Measurements from ENCODE around the gene ACACA.

GRCh38 chr17:37056622-37057021, 350.0 kb downstream of the ACACA start:
- TF ChIP-seq, protein P1, sequence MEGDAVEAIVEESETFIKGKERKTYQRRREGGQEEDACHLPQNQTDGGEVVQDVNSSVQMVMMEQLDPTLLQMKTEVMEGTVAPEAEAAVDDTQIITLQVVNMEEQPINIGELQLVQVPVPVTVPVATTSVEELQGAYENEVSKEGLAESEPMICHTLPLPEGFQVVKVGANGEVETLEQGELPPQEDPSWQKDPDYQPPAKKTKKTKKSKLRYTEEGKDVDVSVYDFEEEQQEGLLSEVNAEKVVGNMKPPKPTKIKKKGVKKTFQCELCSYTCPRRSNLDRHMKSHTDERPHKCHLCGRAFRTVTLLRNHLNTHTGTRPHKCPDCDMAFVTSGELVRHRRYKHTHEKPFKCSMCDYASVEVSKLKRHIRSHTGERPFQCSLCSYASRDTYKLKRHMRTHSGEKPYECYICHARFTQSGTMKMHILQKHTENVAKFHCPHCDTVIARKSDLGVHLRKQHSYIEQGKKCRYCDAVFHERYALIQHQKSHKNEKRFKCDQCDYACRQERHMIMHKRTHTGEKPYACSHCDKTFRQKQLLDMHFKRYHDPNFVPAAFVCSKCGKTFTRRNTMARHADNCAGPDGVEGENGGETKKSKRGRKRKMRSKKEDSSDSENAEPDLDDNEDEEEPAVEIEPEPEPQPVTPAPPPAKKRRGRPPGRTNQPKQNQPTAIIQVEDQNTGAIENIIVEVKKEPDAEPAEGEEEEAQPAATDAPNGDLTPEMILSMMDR (conservative IDR thresholded peaks at IDR 0.05 in 1 of 2, IDR thresholded peaks at IDR 0.05 in 1 of 2; ENCODE audit: low read depth in 1 of 2, low read length in 2 of 2) = no peak
- no peak for TF ChIP-seq EZH2 (IDR thresholded peaks at IDR 0.05; ENCODE audit: low read length, missing control alignments)

Data from fibroblast of lung (primary cell).